Activated CD8-positive, alpha-beta T cell treated with anti-CD3 and anti-CD28 coated beads for 36 hours (primary cell): ENCODE data around the gene SAMM50. TPM values are rescaled to one million over a fixed set of nuclear protein-coding genes. Genes with fewer than 3 reads are reported as not detected.

ENCODE experiments used
- ATAC-seq: fragments of 200-7000 bp; cut with Tn5 transposase; one replicate; pipeline ENCODE4 v1.10.0; 2021; ENCODE audit warnings: mild to moderate bottlenecking, moderate library complexity
- CTCF ChIA-PET: fragments of 350-600 bp; sonication (Branson Sonifier 250); formaldehyde crosslinking; loops from one replicate; lab custom pipeline; 2021; ENCODE audit warnings: antibody characterized with exemption; lab: Charles Lee
- POLR2A ChIA-PET: fragments of 350-600 bp; sonication (Branson Sonifier 250); formaldehyde crosslinking; loops from one replicate; lab custom pipeline; 2021; ENCODE audit warnings: antibody characterized with exemption; lab: Charles Lee
- DNase-seq: peaks from one replicate; pipeline ENCODE4 v3.0.0-alpha.2; 2020
- H3K27ac Mint-ChIP-seq: one replicate; pipeline ENCODE4 v1.8.0; 2021; ENCODE audit warnings: mild to moderate bottlenecking, mixed read lengths
- H3K27me3 Mint-ChIP-seq: one replicate; pipeline ENCODE4 v1.8.0; 2021; ENCODE audit warnings: mixed read lengths
- H3K36me3 Mint-ChIP-seq: one replicate; pipeline ENCODE4 v1.8.0; 2021; ENCODE audit warnings: low read depth, mixed read lengths
- H3K4me1 Mint-ChIP-seq: one replicate; pipeline ENCODE4 v1.8.0; 2021; ENCODE audit warnings: low read depth, mixed read lengths
- H3K4me3 Mint-ChIP-seq: one replicate; pipeline ENCODE4 v1.8.0; 2021; ENCODE audit warnings: mild to moderate bottlenecking, moderate library complexity, mixed read lengths
- H3K9me3 Mint-ChIP-seq: one replicate; pipeline ENCODE4 v1.8.0; 2021; ENCODE audit warnings: mixed read lengths
- intact Hi-C: fragments of 100-400 bp; cut with micrococcal nuclease; formaldehyde crosslinking; loops from one replicate; pipeline ENCODE4 v1.10.0; 2022
- total RNA-seq, 2 experiments: library from RNA; stranded (reverse); gene quantifications; one replicate each; pipeline ENCODE4 v1.2.3, GENCODE V29; 2021
- TF ChIP-seq, protein P1 (sequence below): fragments of 200-600 bp; IDR thresholded peaks from one replicate; pipeline ENCODE4 v1.8.0; 2022; ENCODE audit warnings: antibody characterized with exemption, mild to moderate bottlenecking

Gene SAMM50
- 10 to 100 TPM; 41.7 to 42.2 TPM for total RNA-seq

DNA sequence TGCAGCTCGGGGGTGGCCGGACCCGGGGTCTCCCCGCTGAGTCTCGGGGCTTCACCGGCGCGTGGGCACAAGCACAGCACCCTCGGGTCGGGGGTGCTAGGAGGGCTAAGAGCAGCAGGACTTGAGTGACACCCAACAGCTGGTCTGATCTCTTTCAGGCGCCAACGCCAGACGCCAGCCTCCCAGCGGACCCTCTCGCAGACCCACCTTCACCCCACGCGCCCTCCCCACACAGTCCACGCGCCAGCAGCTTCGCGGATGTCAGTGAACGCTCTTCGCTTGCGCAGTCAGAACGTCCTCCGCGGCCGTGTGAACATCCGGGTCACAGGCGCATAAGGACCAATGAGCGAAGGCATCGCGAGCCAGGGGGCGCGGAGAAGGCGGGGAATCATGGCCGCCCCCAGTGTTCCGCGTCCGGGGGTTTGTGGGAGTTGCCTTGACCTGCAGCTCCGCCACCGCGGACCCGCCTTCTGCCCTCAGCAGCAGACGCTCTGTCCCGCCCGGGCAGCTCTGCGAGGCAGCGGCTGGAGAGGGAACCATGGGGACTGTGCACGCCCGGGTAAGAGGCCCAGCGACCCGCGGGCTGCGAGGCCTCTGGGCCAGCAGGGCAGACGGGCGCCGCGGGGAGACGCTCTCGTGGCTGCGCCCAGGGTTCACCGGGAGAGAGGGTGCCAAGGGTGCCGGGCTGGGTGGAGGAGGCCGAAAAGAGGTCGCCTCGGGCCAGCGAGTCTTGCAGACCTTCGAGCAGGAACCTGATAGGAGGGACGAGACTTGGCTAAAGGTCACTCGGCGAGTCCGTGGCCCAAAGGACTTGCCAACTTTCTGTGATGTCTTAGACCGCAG lies at the start of gene SAMM50:
SAMM50 (plus strand) TSS at position 403 of the 843 bp plus-strand sequence; CDS start at position 539, 136 bp downstream.
- TF ChIP-seq, protein P1, sequence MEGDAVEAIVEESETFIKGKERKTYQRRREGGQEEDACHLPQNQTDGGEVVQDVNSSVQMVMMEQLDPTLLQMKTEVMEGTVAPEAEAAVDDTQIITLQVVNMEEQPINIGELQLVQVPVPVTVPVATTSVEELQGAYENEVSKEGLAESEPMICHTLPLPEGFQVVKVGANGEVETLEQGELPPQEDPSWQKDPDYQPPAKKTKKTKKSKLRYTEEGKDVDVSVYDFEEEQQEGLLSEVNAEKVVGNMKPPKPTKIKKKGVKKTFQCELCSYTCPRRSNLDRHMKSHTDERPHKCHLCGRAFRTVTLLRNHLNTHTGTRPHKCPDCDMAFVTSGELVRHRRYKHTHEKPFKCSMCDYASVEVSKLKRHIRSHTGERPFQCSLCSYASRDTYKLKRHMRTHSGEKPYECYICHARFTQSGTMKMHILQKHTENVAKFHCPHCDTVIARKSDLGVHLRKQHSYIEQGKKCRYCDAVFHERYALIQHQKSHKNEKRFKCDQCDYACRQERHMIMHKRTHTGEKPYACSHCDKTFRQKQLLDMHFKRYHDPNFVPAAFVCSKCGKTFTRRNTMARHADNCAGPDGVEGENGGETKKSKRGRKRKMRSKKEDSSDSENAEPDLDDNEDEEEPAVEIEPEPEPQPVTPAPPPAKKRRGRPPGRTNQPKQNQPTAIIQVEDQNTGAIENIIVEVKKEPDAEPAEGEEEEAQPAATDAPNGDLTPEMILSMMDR = no peak
- peaks cover 1% of the 10 kb centered on the region for H3K36me3 Mint-ChIP-seq
- no peaks in the 10 kb centered on the region for H3K27me3 Mint-ChIP-seq
- H3K9me3 Mint-ChIP-seq = no peaks in the 10 kb centered on the region
- ChIA-PET POLR2A (interaction anchor here (0.7 to 1.7 kb wide), 9 partner anchors 10 to 538 kb away, joined by 3 to 11 read pairs (median 3); no protein-coding TSS in a partner anchor), CTCF (interaction anchor here (1.4 to 1.7 kb wide), 3 partner anchors 10 to 72 kb away, joined by 3 to 13 read pairs (median 6); no protein-coding TSS in a partner anchor)
- DNase-seq (peak; percentile 95), ATAC-seq (peak; percentile 97)
- intact Hi-C loops = no loop called here
- peak within 1 kb of the TSS; percentile 91 for H3K4me3 Mint-ChIP-seq
- peaks cover 31% of the 10 kb centered on the region for H3K4me1 Mint-ChIP-seq
- peak within 1 kb of the TSS; percentile 92 for H3K27ac Mint-ChIP-seq

DNA sequence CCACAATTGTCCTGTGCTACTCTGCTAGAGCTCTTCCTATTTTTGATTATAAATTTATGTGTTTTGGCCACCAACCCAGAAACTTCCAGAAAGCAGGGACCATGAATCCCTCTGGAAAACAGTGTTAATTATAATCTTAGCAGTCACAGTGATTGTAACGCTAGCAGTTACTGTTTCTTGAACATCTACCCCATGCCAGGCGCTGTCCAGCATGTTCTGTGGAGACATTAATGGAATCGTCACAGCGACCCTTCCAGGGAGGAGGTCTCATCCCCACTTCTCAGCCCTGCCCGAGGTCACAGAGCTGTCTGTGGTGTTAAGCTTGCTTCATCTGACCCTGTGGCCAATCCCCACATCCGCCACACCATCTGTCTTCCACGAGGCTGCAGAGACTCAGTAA lies 49.6 kb upstream of the SAMM50 start:
- ChIA-PET CTCF (interaction anchor here (1.4 kb wide), 1 partner anchor 23 kb away, joined by 3 read pairs; no protein-coding TSS in a partner anchor), POLR2A (no interaction called here)
- no peak overlapping the region for H3K27ac Mint-ChIP-seq
- no peaks in the 10 kb centered on the region for H3K4me1 Mint-ChIP-seq
- no peak overlapping the region for H3K4me3 Mint-ChIP-seq
- DNase-seq (no peak), ATAC-seq (no peak)
- TF ChIP-seq, protein P1 = no peak
- intact Hi-C loops = no loop called here
- H3K27me3 Mint-ChIP-seq = peaks cover 6% of the 10 kb centered on the region
- H3K36me3 Mint-ChIP-seq = no peaks in the 10 kb centered on the region
- H3K9me3 Mint-ChIP-seq = no peaks in the 10 kb centered on the region

- H3K4me3 Mint-ChIP-seq = no peak overlapping the region
- ATAC-seq = no peak
- no peaks in the 10 kb centered on the region for H3K9me3 Mint-ChIP-seq
- TF ChIP-seq, protein P1 = no peak
- H3K36me3 Mint-ChIP-seq = no peaks in the 10 kb centered on the region
- ChIA-PET CTCF (interaction anchor here (1.9 kb wide), 1 partner anchor 27 kb away, joined by 4 read pairs; no protein-coding TSS in a partner anchor), POLR2A (no interaction called here)
- no peaks in the 10 kb centered on the region for H3K4me1 Mint-ChIP-seq
- H3K27me3 Mint-ChIP-seq = peaks cover 6% of the 10 kb centered on the region
- no peak for DNase-seq
- no peak overlapping the region for H3K27ac Mint-ChIP-seq
- intact Hi-C loops = no loop called here
Observed at GRCh38 chr22:43909708-43910107, 45.5 kb upstream of the SAMM50 start.

DNA sequence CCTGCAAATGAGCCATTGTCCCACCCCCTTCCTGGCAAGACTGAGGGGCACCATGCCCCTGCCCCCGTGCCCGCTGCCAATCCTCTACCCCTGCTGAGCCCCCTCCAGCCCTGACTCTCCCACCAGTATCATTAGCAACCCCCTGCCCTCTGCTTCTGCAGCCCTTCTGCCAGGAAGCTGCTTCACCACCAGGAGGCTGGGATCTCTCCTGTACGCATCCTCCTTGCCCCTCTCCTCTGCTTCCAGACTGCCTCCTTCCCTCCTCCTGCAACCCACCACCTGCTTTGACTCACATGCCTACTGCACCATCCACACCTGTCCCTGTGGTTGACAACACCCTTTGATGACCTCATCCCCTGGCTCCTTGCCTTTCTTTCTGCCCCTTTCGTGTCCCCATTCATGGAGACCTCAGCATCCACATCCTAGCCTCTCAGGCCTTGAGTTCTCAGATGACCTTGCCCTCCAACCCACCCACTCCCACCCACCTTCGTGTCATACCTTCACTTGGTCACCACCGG lies 45.0 kb upstream of the SAMM50 start:
- Mint-ChIP-seq H3K27ac (no peak overlapping the region), H3K9me3 (no peaks in the 10 kb centered on the region), H3K4me3 (no peak overlapping the region), H3K27me3 (peaks cover 6% of the 10 kb centered on the region), H3K4me1 (no peaks in the 10 kb centered on the region), H3K36me3 (no peaks in the 10 kb centered on the region)
- POLR2A ChIA-PET = no interaction called here
- intact Hi-C loops = no loop called here
- TF ChIP-seq, protein P1 = no peak
- DNase-seq = no peak
- CTCF ChIA-PET = no interaction called here
- no peak for ATAC-seq

DNA sequence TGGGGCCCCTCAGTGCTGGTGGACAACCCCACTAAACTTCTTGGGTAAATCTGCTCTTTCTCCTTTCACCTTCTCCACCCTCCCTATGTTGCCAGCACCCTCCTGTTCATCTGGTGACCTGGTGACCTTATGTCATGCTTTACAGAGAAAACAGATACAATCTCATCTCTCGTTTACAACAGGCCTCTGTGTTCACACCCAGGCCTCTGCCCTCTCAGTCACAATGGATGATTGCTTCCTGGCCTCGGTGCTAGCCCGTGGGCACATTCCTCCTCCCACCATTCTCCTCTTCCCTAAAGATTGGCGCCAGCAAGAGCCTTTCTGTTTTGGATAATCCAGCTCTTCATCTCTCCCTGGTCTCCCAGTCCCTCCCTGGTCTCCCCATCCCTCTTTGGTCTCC lies 43.9 kb upstream of the SAMM50 start:
- intact Hi-C loops = no loop called here
- Mint-ChIP-seq H3K27me3 (peaks cover 6% of the 10 kb centered on the region), H3K4me1 (no peaks in the 10 kb centered on the region), H3K9me3 (no peaks in the 10 kb centered on the region), H3K27ac (no peak overlapping the region), H3K36me3 (no peaks in the 10 kb centered on the region), H3K4me3 (no peak overlapping the region)
- ChIA-PET POLR2A (no interaction called here), CTCF (no interaction called here)
- TF ChIP-seq, protein P1 = no peak
- ATAC-seq (no peak), DNase-seq (no peak)
